AG09309 (cell line): Measurements from ENCODE around the gene FAM200B.
A peak's percentile ranks its signal among the peaks of the same experiment; 100 is the strongest.

ENCODE experiments used
- DNase-seq: peaks from one replicate; pipeline ENCODE4 v3.0.0-alpha.2; 2010; ENCODE audit warnings: low read depth
- H3K4me3 ChIP-seq: 2 replicates; pipeline ENCODE4 v1.5.1; 2011; ENCODE audit warnings: mild to moderate bottlenecking, low read depth, low read length, moderate library complexity; ENCODE audit not compliant: control insufficient read depth
- TF ChIP-seq, protein P1 (sequence below): IDR thresholded peaks from 2 replicates; pipeline ENCODE4 v1.5.1; 2011; ENCODE audit warnings: mild to moderate bottlenecking, low read depth, low read length, inconsistent platforms; ENCODE audit not compliant: insufficient read depth, control insufficient read depth; ENCODE audit errors: missing control alignments

Gene FAM200B

DNA sequence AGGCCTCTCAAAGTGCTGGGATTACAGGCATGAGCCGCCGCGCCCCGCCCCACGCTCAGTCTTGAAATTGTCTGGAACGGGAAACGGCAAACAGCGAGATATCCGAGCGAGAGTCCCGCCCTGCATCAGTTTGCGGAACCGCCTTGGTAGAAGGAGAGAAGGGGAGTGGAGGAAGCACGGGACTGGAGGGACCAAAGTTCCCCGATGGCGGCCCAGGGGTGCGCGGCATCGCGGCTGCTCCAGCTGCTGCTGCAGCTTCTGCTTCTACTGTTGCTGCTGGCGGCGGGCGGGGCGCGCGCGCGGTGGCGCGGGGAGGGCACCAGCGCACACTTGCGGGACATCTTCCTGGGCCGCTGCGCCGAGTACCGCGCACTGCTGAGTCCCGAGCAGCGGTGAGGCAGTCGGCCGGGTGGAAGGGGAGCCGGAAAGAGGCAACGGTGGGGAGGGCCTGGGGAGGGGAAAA, 21.3 kb downstream of the FAM200B start, which contains the start of gene BST1:
Gene BST1 (plus strand): TSS at position 125 of the 463 bp plus-strand sequence. CDS start 80 bp downstream, at position 205.
- TF ChIP-seq, protein P1, sequence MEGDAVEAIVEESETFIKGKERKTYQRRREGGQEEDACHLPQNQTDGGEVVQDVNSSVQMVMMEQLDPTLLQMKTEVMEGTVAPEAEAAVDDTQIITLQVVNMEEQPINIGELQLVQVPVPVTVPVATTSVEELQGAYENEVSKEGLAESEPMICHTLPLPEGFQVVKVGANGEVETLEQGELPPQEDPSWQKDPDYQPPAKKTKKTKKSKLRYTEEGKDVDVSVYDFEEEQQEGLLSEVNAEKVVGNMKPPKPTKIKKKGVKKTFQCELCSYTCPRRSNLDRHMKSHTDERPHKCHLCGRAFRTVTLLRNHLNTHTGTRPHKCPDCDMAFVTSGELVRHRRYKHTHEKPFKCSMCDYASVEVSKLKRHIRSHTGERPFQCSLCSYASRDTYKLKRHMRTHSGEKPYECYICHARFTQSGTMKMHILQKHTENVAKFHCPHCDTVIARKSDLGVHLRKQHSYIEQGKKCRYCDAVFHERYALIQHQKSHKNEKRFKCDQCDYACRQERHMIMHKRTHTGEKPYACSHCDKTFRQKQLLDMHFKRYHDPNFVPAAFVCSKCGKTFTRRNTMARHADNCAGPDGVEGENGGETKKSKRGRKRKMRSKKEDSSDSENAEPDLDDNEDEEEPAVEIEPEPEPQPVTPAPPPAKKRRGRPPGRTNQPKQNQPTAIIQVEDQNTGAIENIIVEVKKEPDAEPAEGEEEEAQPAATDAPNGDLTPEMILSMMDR, result no peak
- peak within 1 kb of the TSS; percentile 40 for H3K4me3 ChIP-seq
- DNase-seq, result no peak

- H3K4me3 ChIP-seq, result peak overlapping the region; percentile 40
- no peak for DNase-seq
- TF ChIP-seq, protein P1, result no peak
Observed at GRCh38 chr4:15703439-15703838, 21.8 kb downstream of the FAM200B start.

GRCh38 chr4:15704129-15704528, 22.5 kb downstream of the FAM200B start:
- no peak overlapping the region for H3K4me3 ChIP-seq
- DNase-seq, result no peak
- TF ChIP-seq, protein P1, result no peak

- no peak for DNase-seq
- TF ChIP-seq, protein P1, result no peak
- H3K4me3 ChIP-seq, result no peak overlapping the region
Observed at GRCh38 chr4:15706646-15707362, 25.2 kb downstream of the FAM200B start.

GRCh38 chr4:15707363-15707715, 25.7 kb downstream of the FAM200B start:
- TF ChIP-seq, protein P1, result no peak
- DNase-seq, result no peak
- no peak overlapping the region for H3K4me3 ChIP-seq

DNA sequence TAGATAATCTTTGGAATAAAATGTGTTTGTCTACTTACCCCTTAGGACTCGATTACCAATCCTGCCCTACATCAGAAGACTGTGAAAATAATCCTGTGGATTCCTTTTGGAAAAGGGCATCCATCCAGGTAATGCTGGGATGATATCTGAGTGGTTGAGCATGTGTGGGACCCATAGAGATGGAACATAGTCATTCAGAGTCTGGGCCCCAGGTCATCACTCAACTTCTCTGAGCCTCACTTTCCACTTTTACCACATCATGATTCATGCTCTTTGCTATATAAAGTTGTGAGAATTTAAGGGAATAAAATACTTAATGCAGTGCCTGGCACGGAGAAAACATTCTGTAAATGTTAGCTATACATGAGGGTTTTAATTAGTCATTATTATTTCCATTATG, 30.1 kb downstream of the FAM200B start:
- DNase-seq, result no peak
- no peak overlapping the region for H3K4me3 ChIP-seq
- TF ChIP-seq, protein P1, result no peak
